Subcutaneous adipose tissue (tissue), 4 donors: Measurements from ENCODE around the gene AP3M1. TPM values are rescaled to one million over a fixed set of nuclear protein-coding genes. Genes with fewer than 3 reads are reported as not detected.

Source experiments
- total RNA-seq, 4 donors: library from RNA; depleted of rRNA; stranded (reverse); fragments of >200 nt; gene quantifications; one replicate each; pipeline ENCODE4 v1.1.0, GENCODE V29; 2016
- TF ChIP-seq, protein P1 (sequence below): fragments of 450-650 bp; IDR thresholded peaks from one replicate; pipeline ENCODE4 v1.5.1; 2016; ENCODE audit warnings: low read depth, mild to moderate bottlenecking, control low read depth, antibody characterized with exemption, moderate library complexity

AP3M1 gene
- total RNA-seq, 4 donors from 2014 or later, result 20.2 to 38.3 (median 24.6) TPM

GRCh38 chr10:74077416-74077815, 73.2 kb downstream of the AP3M1 start:
- TF ChIP-seq, protein P1, sequence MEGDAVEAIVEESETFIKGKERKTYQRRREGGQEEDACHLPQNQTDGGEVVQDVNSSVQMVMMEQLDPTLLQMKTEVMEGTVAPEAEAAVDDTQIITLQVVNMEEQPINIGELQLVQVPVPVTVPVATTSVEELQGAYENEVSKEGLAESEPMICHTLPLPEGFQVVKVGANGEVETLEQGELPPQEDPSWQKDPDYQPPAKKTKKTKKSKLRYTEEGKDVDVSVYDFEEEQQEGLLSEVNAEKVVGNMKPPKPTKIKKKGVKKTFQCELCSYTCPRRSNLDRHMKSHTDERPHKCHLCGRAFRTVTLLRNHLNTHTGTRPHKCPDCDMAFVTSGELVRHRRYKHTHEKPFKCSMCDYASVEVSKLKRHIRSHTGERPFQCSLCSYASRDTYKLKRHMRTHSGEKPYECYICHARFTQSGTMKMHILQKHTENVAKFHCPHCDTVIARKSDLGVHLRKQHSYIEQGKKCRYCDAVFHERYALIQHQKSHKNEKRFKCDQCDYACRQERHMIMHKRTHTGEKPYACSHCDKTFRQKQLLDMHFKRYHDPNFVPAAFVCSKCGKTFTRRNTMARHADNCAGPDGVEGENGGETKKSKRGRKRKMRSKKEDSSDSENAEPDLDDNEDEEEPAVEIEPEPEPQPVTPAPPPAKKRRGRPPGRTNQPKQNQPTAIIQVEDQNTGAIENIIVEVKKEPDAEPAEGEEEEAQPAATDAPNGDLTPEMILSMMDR, result no peak

- TF ChIP-seq, protein P1, result no peak
Observed at GRCh38 chr10:74076961-74077360, 73.7 kb downstream of the AP3M1 start.

DNA sequence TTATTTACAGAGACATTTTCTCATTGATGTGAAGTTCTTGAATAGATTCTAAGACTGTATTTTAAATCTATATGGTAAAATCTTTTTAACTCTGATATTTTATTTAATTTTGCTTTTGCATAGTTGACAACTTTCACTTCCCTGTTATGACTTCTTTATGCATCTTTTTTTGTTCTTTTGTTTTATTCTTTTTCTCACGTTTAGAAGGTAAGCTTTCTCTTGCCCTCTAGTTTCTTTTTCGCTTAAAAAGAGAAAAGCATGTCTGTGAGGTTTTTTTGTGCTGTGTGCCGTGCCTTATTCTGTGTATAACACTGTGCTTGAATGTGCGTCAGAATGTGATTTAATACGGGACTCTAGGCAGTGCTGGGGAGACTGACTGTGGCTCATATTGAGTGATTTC, 74.7 kb downstream of the AP3M1 start:
- TF ChIP-seq, protein P1, result no peak

GRCh38 chr10:74072503-74072902, 78.1 kb downstream of the AP3M1 start:
- TF ChIP-seq, protein P1, result no peak

GRCh38 chr10:74071157-74071556, 79.5 kb downstream of the AP3M1 start:
- TF ChIP-seq, protein P1, result no peak

Other genes with a start within 250 kb of the AP3M1 start
- gene PLAU, start 239.7 kb downstream of the AP3M1 start, total RNA-seq, result 10 to 100 TPM in 2 of 4 donors, 1 to 10 TPM in 2; 6.4 to 11.2 (median 9.9) TPM
- 100 to 1,000 TPM in 1 of 4 donors, 10 to 100 TPM in 3; 64.1 to 113 (median 73.4) TPM for gene VCL, start 152.7 kb downstream of the AP3M1 start, total RNA-seq
- gene ADK, start 393 bp upstream of the AP3M1 start, total RNA-seq, result 10 to 100 TPM; 21.7 to 52.2 (median 38.8) TPM